Measurements from ENCODE around the gene PMVK.
"Not testable (repeated sequence)": the region's sequence is repeated elsewhere in the genome, so short reads cannot be mapped to it uniquely, and the experiment has no call there.

Gene PMVK

GRCh38 chr1:154925335-154926170, 11.0 kb downstream of the PMVK start:
- no peak for DNase-seq (ENCODE audit: low read depth, low spot score)

GRCh38 chr1:154923695-154924094, 12.8 kb downstream of the PMVK start:
- DNase-seq (ENCODE audit: low read depth, low spot score): no peak

GRCh38 chr1:154913273-154913672, 23.2 kb downstream of the PMVK start:
- DNase-seq (ENCODE audit: low read depth, low spot score): no peak

- no peak for DNase-seq (ENCODE audit: low read depth, low spot score)
Observed at GRCh38 chr1:154912755-154913154, 23.8 kb downstream of the PMVK start.

- no peak for DNase-seq (ENCODE audit: low read depth, low spot score)
Observed at GRCh38 chr1:154911691-154912550, 24.6 kb downstream of the PMVK start.

DNA sequence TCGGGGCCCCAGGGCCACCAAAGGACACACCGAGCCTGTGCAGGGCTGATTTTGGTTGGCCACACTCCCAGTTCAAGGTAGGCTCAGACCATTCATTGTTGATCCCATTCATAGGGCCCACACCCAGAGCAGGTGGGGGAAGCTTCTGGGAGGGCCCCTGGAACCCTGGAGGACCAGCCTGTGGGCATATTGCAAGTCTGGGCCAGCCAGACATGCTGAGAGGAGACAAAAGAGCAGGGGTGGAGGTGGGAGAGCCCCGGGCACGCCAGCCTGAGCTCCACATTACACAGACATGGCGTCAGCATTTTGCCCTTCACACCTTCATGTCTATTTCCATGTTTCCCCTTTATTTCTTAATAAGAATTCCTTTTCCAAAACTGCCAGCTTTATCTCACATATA, 25.7 kb downstream of the PMVK start:
- DNase-seq (ENCODE audit: low read depth, low spot score): no peak

GRCh38 chr1:154908937-154909336, 27.6 kb downstream of the PMVK start:
- no peak for DNase-seq (ENCODE audit: low read depth, low spot score)

DNA sequence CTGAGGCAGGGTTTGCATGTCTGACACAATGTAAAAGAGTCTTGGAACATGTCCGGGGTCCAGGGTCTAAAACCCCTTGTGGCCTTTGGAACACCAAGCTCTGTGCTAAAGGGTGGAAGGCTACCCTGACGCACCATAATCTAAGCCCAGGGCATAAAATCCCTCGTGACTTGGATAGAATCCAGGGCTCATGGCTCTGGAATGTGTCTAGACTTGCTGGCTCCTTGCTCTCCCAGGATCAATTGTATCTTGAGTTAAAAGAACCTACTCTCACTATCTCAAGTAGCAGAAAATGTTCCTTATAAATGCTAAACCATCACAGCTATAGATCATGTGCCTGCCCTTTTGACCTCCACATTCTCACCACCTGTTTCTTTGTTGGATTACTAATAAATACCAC, 28.4 kb downstream of the PMVK start:
- not testable (repeated sequence) for DNase-seq (ENCODE audit: low read depth, low spot score)

DNA sequence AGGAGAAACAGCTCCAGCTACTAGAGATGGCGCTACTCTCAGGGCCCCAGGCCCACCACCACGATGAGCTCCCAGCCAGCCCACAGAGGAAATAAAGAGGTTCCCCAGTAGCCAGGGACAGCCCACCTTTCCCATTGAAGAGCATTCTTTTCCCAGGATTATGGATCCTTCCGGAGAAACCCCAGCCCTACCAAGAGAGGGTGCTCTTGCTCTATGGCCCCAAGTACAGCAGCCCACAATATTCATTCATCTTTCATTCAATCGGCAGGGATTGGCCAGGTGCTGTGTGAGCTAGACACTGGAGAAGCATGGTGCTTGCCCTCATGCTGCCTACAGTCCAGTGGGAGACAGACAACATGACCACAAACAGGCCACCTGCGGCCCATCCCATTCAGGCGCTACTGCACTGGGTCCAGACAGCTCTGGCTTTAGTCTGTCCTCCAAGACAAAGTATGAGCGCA, 29.9 kb downstream of the PMVK start:
- no peak for DNase-seq (ENCODE audit: low read depth, low spot score)

GRCh38 chr1:154902938-154903566, 33.5 kb downstream of the PMVK start:
- no peak for DNase-seq (ENCODE audit: low read depth, low spot score)

GRCh38 chr1:154901591-154901990, 34.9 kb downstream of the PMVK start:
- DNase-seq (ENCODE audit: low read depth, low spot score): no peak

- DNase-seq (ENCODE audit: low read depth, low spot score): no peak
Observed at GRCh38 chr1:154899041-154899440, 37.5 kb downstream of the PMVK start.

DNA sequence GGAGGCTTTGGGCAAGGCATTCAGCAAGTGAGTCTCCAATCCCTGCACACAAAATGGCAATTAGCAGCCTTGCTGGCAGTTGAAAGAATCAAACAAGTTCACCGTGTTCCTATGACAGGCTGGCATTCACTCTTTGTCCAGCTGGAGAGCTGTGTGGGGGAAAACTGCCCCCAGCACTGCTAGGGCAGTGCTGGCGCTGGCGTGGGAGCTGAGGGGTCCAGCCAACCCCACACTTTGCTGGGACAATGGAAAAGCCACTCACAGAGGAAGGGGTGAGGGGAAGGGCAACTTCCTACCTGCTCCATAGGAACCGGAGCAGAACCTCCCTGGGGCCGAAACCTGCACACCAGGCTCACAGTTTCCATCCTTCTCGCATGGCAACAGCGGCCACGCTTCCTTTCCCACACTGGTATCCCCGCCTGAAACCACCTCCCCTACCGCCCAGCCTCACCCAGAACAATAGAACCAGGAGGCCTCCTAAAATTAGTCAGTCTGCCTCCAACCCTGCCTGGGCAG, 39.7 kb downstream of the PMVK start:
- no peak for DNase-seq (ENCODE audit: low read depth, low spot score)

DNA sequence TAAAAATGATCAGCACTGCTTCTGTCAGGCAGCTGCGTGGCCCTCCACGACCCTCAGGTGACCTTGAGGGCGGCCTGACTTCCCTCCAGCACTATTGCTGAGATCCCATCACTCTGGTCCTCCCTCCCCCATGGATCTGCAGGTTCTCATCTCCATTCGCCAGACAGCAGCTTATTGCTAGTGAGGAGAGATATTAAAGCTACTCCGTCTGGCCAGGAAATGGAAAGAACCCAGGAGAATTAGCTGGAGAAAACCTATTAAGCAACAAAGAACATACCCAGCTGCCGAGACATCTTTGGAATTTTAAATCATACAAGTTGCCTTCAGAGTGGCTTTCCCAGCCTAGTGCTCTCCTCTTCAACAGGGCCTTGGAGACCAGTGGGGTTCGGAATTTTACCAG, 40.7 kb downstream of the PMVK start:
- DNase-seq (ENCODE audit: low read depth, low spot score): no peak

- no peak for DNase-seq (ENCODE audit: low read depth, low spot score)
Observed at GRCh38 chr1:154891452-154891851, 45.1 kb downstream of the PMVK start.

- no peak for DNase-seq (ENCODE audit: low read depth, low spot score)
Observed at GRCh38 chr1:154888757-154889156, 47.8 kb downstream of the PMVK start.

DNA sequence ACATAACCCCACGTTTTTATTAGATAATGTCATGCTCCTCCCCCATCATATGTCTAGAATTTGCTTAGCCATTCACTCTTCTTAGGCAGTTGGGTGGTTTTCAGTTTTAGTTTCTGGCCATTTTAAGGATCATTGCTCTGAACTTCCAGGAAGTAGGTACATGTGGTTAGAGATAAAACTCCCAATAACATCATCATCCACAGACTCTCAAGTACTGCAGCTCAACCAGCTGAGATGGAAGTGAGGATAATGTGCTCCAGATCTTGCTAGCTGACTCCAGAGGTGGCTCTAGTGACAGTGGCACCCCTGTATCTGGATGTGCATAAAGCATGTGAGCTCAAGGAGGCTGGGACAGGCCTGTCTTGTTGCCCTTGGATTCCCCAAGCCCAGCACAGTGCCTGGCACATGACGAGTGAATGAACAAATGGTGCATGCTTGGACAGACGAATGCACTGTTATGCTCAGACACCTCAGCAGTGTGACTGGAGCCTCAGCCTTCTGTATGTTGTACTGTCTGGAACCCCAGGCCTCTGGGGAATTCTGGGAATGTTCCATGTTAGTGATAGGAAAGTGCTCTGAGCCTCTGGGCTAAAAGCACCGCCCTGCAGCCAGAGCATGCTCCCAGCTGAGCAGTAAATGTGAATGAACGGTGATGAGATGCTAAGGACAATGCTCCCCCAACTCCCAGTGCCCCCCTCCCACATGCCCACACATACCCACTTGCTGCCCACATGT, 50.1 kb downstream of the PMVK start:
- DNase-seq (ENCODE audit: low read depth, low spot score): no peak

DNA sequence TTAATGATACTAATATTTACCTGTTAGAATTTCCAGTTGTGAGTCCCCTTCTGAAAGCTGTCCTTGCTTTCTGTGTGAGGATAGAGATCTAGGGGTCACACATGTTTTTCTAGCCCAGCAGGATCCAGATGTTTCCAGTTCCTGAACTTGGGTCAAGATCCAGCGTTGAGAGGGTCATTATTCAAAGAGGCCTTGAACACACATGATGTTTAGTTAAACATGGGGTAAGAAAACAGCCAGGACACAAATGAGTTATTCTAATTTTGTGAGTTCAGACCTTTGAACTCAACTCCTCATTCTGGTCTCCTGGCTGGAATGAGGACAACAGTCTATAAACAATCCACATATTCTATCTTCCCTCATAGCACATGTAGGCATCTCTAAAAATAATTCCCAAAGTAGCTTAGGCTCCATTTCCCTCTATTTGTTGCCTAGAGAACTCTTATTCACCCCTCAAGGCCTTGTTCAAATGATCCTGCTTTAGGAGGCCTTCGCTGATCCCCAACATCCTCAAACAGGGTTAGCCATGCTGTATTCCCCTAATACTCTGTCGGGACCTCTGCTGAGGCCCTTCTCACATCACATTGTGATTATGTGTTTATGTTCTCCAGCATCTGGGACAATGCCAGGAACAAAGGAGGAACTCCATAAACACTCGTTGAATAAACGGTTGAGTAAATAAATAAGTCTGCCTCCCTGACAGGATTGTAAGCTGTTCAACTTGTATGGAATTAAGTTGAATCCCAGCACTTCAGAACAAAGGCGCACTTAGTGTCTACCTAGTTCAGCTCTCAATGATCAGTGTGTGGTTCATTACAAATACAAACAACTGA, 51.4 kb downstream of the PMVK start:
- no peak for DNase-seq (ENCODE audit: low read depth, low spot score)

GRCh38 chr1:154883919-154884868, 52.3 kb downstream of the PMVK start:
- DNase-seq (ENCODE audit: low read depth, low spot score): no peak

Data from activated CD4-positive, CD25-positive, alpha-beta regulatory T cell treated with anti-CD3 and anti-CD28 coated beads, Interleukin-2, amount 50 U/mL, for 16 hours (primary cell).